Endothelial cell of umbilical vein (primary cell): ENCODE measurements around the gene DNAJC27. TPM values are rescaled to one million over a fixed set of nuclear protein-coding genes. Genes with fewer than 3 reads are reported as not detected.
A peak's percentile ranks its signal among the peaks of the same experiment; 100 is the strongest.

Experiments used
- BruUV-seq: library from RNA; stranded (reverse); fragments of 400-500 nt; replicated peaks from 2 replicates; lab custom pipeline; 2021; lab: Mats Ljungman, UMichigan
- CTCF ChIA-PET: fragments of 300-600, 350-600 bp; sonication (Branson Sonifier 250); formaldehyde crosslinking; loops from one replicate; lab custom pipeline; 2021; ENCODE audit warnings: antibody characterized with exemption, inconsistent platforms; lab: Charles Lee
- POLR2A ChIA-PET: fragments of 300-600, 350-600 bp; sonication (Branson Sonifier 250); formaldehyde crosslinking; loops from one replicate; lab custom pipeline; 2021; ENCODE audit warnings: antibody characterized with exemption, inconsistent platforms; lab: Charles Lee
- DNase-seq: peaks from one replicate; pipeline ENCODE4 v3.0.0-alpha.2; 2011; ENCODE audit warnings: low read depth, low spot score
- FAIRE-seq: peaks from 2 replicates; lab custom pipeline; 2011; peaks lifted over from hg19 to GRCh38; lab: Jason Lieb, UNC
- H2AFZ ChIP-seq: 2 replicates; pipeline ENCODE4 v1.6.0; 2012; ENCODE audit warnings: low read depth, low read length, control low read depth, inconsistent platforms
- H3K27ac ChIP-seq: 2 replicates; pipeline ENCODE4 v1.5.1; 2011; ENCODE audit warnings: low read depth, mild to moderate bottlenecking, control low read depth, low read length, moderate library complexity; ENCODE audit not compliant: insufficient read depth
- H3K27me3 ChIP-seq, 2 experiments: 2 replicates each; pipeline versions ENCODE4 v1.6.0 to v1.6.1; 2011; ENCODE audit warnings: low read length in 2 of 2, mixed read lengths in 1 of 2; ENCODE audit not compliant: control insufficient read depth in 2 of 2, insufficient read depth in 2 of 2
- H3K36me3 ChIP-seq, 2 experiments: 2 replicates in 1 of 2; 3 replicates in 1 of 2; pipeline ENCODE4 v1.5.1; 2011; ENCODE audit warnings: low read length in 2 of 2, mild to moderate bottlenecking in 1 of 2, moderate library complexity in 1 of 2; ENCODE audit not compliant: control insufficient read depth in 2 of 2, insufficient read depth in 2 of 2; ENCODE audit errors: extremely low read depth in 1 of 2
- H3K4me1 ChIP-seq: 3 replicates; pipeline ENCODE4 v1.5.1; 2011; ENCODE audit warnings: mild to moderate bottlenecking, low read length; ENCODE audit not compliant: control insufficient read depth, insufficient read depth; ENCODE audit errors: extremely low read depth
- H3K4me2 ChIP-seq: 2 replicates; pipeline ENCODE4 v1.6.1; 2011; ENCODE audit warnings: low read length, control low read depth, mixed read lengths; ENCODE audit not compliant: insufficient read depth
- H3K4me3 ChIP-seq, 3 experiments: fragments of 200-600 bp in 1 of 3; sonication (generic), shearing (Covaris generic) in 1 of 3; replicated peaks in 1 of 3; 2 replicates each; pipeline ENCODE4 v1.5.1; 2011 to 2016; ENCODE audit warnings: control low read depth in 3 of 3, low read length in 3 of 3, mild to moderate bottlenecking in 2 of 3, inconsistent platforms in 1 of 3, low read depth in 1 of 3, moderate library complexity in 1 of 3; ENCODE audit not compliant: insufficient read depth in 1 of 3
- H3K79me2 ChIP-seq: 2 replicates; pipeline ENCODE4 v1.6.0; 2012; ENCODE audit warnings: low read length, inconsistent platforms; ENCODE audit not compliant: control insufficient read depth, insufficient read depth
- H3K9ac ChIP-seq: replicated peaks from 2 replicates; pipeline ENCODE3; 2011; ENCODE audit warnings: low read length, control low read depth; ENCODE audit not compliant: insufficient read depth; ENCODE audit errors: extremely low read depth
- H3K9me1 ChIP-seq: replicated peaks from 3 replicates; pipeline ENCODE4 v1.6.0; 2011; ENCODE audit warnings: mild to moderate bottlenecking, low read length; ENCODE audit not compliant: control insufficient read depth, insufficient read depth; ENCODE audit errors: extremely low read depth
- H3K9me3 ChIP-seq: replicated peaks from 2 replicates; pipeline ENCODE4 v1.5.1; 2012; ENCODE audit warnings: low read length, inconsistent platforms; ENCODE audit not compliant: control insufficient read depth, insufficient read depth
- H4K20me1 ChIP-seq: replicated peaks from 2 replicates; pipeline ENCODE3; 2011; ENCODE audit warnings: mild to moderate bottlenecking, low read length; ENCODE audit not compliant: control insufficient read depth, insufficient read depth; ENCODE audit errors: extremely low read depth
- EZH2 ChIP-seq: IDR thresholded peaks from 2 replicates; pipeline ENCODE4 v1.6.1; 2012; ENCODE audit warnings: borderline replicate concordance, low read depth, mild to moderate bottlenecking, moderate library complexity, low read length, inconsistent platforms; ENCODE audit not compliant: severe bottlenecking
- FOS ChIP-seq: IDR thresholded peaks from 2 replicates; pipeline ENCODE4 v1.6.1; 2011; ENCODE audit warnings: mild to moderate bottlenecking, low read length, moderate library complexity, borderline replicate concordance; ENCODE audit not compliant: insufficient read depth
- GATA2 ChIP-seq: IDR thresholded peaks from 2 replicates; pipeline ENCODE4 v1.7.0; 2011; ENCODE audit warnings: low read depth, mild to moderate bottlenecking, moderate library complexity, mixed read lengths, low read length; ENCODE audit not compliant: insufficient read length, insufficient read depth
- JUN ChIP-seq: IDR thresholded peaks from 2 replicates; pipeline ENCODE4 v1.6.1; 2011; ENCODE audit warnings: borderline replicate concordance, low read depth; ENCODE audit not compliant: insufficient read length, insufficient read depth
- MYC ChIP-seq: IDR thresholded peaks from one replicate; pipeline ENCODE4 v1.6.1; 2011; ENCODE audit warnings: mild to moderate bottlenecking, low read depth, low read length
- POLR2A ChIP-seq: IDR thresholded peaks from 2 replicates; pipeline ENCODE4 v1.6.1; 2012; ENCODE audit warnings: low read depth, mild to moderate bottlenecking, control low read depth, low read length
- POLR2AphosphoS5 ChIP-seq: IDR thresholded peaks from 2 replicates; pipeline ENCODE4 v1.6.1; 2012; ENCODE audit warnings: low read depth, mild to moderate bottlenecking, control low read depth, low read length, moderate library complexity; ENCODE audit not compliant: insufficient read depth
- dilution Hi-C: fragments of 300-500 bp; cut with MboI; formaldehyde crosslinking; loops from one replicate; pipeline ENCODE4 v1.15.0; 2019; ENCODE audit warnings: low sequenced_read_pairs; ENCODE audit not compliant: extremely low pct_ligation_motif_present
- intact Hi-C: fragments of 100-400 bp; cut with micrococcal nuclease; formaldehyde crosslinking; loops from one replicate; pipeline ENCODE4 v1.10.0; 2022
- polyA plus RNA-seq, 4 experiments: library from polyadenylated mRNA; depleted of rRNA in 3 of 4; stranded (reverse) in 3 of 4; unstranded in 1 of 4; fragments of >200 nt; gene quantifications; 2 replicates each; pipeline versions ENCODE4 v1.2.1 to v1.2.3, GENCODE V29; 2011 to 2012; ENCODE audit warnings: missing spikeins in 1 of 4
- total RNA-seq: library from RNA; stranded (reverse); gene quantifications from 2 replicates; pipeline ENCODE4 v1.2.3, GENCODE V29; 2021
- TF ChIP-seq, protein P1 (sequence below): IDR thresholded peaks from 2 replicates; pipeline ENCODE4 v1.6.1; 2011; ENCODE audit not compliant: insufficient read depth, insufficient read length
- TF ChIP-seq, protein P2 (sequence below), 2 donors: IDR thresholded peaks; 1 replicate in 1 of 2; 2 replicates in 1 of 2; pipeline ENCODE4 v1.5.1; 2011; ENCODE audit warnings: low read length in 2 of 2, mild to moderate bottlenecking in 2 of 2, moderate library complexity in 2 of 2, control low read depth in 1 of 2, inconsistent platforms in 1 of 2, low read depth in 1 of 2; ENCODE audit not compliant: insufficient read depth in 1 of 2; ENCODE audit errors: extremely low read depth in 1 of 2

The DNAJC27 gene
- total and polyA plus RNA-seq, 2 donors (not counting 3 experiments of a cell fraction or from before 2014, with no cell fraction given) = 1.3 to 3.2 TPM

- no peak for TF ChIP-seq JUN
- TF ChIP-seq, protein P1, sequence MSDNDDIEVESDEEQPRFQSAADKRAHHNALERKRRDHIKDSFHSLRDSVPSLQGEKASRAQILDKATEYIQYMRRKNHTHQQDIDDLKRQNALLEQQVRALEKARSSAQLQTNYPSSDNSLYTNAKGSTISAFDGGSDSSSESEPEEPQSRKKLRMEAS = no peak
- TF ChIP-seq FOS = no peak
- no peak for TF ChIP-seq GATA2
- TF ChIP-seq EZH2 = no peak
- TF ChIP-seq POLR2AphosphoS5 = no peak
- no peak for TF ChIP-seq MYC
- TF ChIP-seq, protein P2, sequence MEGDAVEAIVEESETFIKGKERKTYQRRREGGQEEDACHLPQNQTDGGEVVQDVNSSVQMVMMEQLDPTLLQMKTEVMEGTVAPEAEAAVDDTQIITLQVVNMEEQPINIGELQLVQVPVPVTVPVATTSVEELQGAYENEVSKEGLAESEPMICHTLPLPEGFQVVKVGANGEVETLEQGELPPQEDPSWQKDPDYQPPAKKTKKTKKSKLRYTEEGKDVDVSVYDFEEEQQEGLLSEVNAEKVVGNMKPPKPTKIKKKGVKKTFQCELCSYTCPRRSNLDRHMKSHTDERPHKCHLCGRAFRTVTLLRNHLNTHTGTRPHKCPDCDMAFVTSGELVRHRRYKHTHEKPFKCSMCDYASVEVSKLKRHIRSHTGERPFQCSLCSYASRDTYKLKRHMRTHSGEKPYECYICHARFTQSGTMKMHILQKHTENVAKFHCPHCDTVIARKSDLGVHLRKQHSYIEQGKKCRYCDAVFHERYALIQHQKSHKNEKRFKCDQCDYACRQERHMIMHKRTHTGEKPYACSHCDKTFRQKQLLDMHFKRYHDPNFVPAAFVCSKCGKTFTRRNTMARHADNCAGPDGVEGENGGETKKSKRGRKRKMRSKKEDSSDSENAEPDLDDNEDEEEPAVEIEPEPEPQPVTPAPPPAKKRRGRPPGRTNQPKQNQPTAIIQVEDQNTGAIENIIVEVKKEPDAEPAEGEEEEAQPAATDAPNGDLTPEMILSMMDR (IDR thresholded peaks at IDR 0.05; ENCODE audit: extremely low read depth in 1 of 2, insufficient read depth in 1 of 2, low read depth in 1 of 2, low read length in 2 of 2) = no peak
- no peak for TF ChIP-seq POLR2A
- ChIA-PET CTCF (no interaction called here), POLR2A (no interaction called here)
- intact Hi-C loops (no loop called here), dilution Hi-C loops (no loop called here)
- Histone ChIP-seq H3K4me2 (peak overlapping the region; percentile 30), H3K4me3 (no peak overlapping the region), H3K27ac (no peak overlapping the region), H3K27me3 (no peaks in the 10 kb centered on the region), H4K20me1 (no peaks in the 10 kb centered on the region), H3K9me3 (no peaks in the 10 kb centered on the region), H3K79me2 (no peaks in the 10 kb centered on the region), H3K9me1 (no peaks in the 10 kb centered on the region), H3K9ac (no peak overlapping the region), H3K36me3 (no peaks in the 10 kb centered on the region), H2AFZ (peak overlapping the region; percentile 48), H3K4me1 (peaks cover 2% of the 10 kb centered on the region)
- no peak for DNase-seq
- FAIRE-seq = no peak
- BruUV-seq = no TSS peak
Measured at GRCh38 chr2:24926220-24926601, 45.5 kb downstream of the DNAJC27 start.
